Activated CD4-positive, alpha-beta T cell treated with anti-CD3 and anti-CD28 coated beads for 48 hours (primary cell): ENCODE measurements around the gene AKT3.
"Not testable (repeated sequence)": the region's sequence is repeated elsewhere in the genome, so short reads cannot be mapped to it uniquely, and the experiment has no call there.

Experiments used
- DNase-seq: peaks from one replicate; pipeline ENCODE4 v3.0.0-alpha.2; 2020

AKT3 gene

DNA sequence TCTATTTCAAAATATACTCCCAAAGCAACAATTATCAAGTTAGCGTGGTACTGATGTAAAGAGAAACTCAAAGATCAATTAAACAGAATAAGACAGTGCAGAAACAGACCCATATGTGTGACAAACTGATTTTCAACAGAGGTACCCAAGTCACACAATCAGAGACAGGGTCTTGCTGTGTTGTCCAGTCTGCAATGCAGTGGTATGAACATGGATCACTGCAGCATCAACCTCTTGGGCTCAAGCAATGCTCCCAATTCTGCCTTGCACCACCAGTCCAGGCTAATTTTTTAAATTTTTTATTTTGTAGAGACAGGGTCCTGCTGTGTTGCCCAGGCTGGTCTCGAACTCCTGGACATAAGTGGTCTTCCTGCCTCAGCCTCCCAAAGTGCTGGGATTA lies 255.6 kb downstream of the AKT3 start:
- DNase-seq, result no peak

DNA sequence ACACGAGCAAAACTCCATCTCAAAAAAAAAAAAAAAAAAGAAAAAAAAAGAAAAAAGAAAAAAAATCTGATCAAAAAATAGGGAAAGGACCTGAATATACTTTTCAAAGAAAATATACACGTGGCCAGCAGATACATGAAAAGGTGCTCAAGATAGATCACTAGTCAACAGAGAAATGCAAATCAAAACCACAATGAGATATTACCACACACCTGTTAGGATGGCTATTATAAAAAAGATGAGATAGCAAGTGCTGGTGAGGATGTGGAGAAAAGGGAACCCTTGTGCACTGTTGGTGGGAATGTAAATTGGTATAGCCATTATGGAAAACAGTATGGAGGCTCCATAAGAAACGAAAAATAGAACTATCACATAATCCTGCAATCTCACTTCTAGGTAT lies 260.8 kb downstream of the AKT3 start:
- DNase-seq, result not testable (repeated sequence)

- no peak for DNase-seq
Measured at GRCh38 chr1:243587823-243588560, 262.1 kb downstream of the AKT3 start.

DNA sequence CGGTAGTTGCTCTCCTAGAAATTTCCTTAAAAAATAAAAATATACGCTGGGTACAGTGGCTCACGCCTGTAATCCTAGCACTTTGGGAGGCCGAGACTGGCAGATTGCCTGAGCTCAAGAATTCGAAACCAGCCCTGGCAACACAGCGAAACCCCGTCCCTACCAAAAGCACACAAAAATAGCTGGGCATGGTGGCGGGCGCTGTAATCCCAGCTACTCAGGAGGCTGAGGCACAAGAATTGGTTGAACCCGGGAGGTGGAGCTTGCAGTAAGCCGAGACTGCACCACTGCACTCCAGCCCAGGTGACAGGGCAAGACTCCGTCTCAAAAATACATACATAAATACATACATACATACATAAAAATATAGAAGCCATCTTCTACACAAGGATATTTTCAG lies 262.8 kb downstream of the AKT3 start:
- no peak for DNase-seq

DNA sequence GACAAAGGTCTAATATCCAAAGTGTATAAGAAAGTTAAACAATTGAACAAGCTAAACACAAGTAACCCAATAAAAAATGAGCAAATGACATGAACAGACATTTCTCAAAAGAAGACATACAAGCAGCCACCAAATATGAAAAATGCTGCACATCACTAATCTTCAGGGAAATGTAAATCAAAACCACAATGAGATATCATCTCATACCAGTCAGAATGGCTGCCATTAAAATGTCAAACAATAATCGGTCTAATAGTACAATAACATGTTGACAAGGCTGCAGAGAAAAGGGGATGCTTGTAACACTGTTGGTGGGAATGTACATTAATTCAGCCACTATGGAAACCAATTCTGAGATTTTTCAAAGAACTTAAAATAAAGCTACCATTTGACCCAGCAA lies 264.1 kb downstream of the AKT3 start:
- no peak for DNase-seq

DNA sequence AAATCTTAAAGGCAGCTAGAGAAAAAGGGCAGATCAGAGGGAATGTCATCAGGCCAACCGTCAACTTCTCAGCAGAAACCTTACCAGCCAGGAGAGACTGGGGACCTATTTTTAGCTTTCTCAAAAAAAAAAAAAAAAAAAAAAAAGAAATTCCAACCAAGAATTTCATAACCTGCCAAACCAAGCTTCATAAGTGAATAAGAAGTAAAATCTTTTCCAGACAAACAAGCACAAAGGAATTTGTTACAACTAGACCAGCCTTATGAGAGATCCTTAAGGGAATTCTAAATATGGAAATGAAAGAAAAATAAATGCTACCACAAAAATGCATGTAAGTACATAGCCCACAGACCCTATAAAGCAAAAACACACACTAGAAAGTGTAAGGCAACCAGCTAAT lies 267.7 kb downstream of the AKT3 start:
- no peak for DNase-seq

DNA sequence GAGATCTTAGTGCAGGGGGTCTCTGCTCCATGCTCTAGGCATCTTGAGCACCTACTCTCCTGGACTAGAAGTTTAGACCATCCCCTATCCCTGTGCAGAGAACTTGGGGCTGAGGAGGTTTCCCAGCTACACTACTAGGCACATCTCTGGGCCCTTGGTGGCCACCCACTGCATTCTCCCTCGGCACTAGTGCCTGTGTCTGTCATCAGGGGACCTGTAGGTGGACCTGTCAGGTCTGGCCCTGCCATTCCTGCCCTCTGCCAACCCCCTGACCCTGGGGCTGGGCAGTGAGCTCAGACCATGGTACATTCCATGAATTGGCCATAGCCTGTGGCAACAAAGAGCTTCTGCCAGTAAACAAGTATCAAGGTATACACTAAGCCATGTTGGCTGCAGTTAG lies 269.1 kb downstream of the AKT3 start:
- DNase-seq, result no peak

DNA sequence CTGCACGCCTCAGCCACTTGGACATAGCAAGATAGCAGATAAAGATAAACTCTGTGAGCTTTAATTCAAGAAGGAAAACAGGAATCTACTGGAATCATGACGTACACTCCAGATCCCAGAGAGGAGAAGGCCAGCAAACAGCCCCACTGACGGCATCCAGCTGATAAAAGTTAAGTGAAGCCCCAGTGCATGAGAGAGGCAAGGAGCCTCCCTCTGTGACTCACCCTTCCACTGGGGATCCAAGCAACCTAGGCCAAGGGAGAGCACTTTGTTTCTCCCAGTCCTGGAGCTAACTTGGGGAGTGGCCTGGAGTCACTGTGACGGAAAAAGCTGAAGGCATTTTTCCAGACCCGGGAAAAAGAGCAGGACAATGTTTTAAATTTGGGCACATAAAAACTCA lies 270.0 kb downstream of the AKT3 start:
- DNase-seq, result no peak

- no peak for DNase-seq
Measured at GRCh38 chr1:243575070-243575469, 275.0 kb downstream of the AKT3 start.

- DNase-seq, result no peak
Measured at GRCh38 chr1:243572940-243573339, 277.1 kb downstream of the AKT3 start.

DNA sequence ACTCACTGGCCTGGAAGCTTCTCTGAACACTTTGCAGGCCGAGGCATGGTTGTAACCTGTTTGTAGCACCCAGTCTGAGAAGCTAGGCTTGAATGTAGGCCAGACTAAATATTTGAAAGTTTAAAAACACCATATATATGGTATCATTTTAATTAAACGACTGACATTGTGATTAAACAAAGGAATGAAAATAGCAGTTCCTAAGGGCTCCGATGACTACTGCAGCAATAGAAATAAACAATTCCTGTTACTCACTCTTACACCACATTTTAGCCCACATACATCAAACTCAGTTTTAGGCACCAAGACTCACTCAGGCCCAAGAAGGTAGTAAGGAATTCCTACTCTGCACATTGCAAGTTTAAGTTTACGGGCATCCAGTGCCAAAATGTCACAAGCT lies 281.2 kb downstream of the AKT3 start:
- DNase-seq, result no peak

GRCh38 chr1:243564814-243565213 lies 285.2 kb downstream of the AKT3 start:
- DNase-seq, result no peak

DNA sequence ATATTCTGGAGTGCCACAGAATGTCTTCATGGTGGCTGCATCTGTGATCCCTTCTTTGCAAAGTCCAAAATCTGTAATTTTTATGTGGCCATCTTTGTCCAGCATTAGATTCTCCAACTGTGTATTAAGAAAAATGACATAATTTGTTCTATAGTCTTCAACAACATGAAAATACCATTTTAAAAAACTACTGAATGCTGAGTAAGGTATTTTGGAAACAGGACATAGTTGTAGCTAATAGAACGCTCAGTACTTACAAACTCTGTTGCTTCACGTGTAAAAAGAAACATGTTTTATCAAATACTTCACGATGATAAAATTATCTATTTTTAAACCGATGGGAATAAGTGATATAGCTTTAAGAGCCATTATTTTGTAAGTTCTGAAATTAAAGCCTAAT lies 286.3 kb downstream of the AKT3 start:
- no peak for DNase-seq

DNA sequence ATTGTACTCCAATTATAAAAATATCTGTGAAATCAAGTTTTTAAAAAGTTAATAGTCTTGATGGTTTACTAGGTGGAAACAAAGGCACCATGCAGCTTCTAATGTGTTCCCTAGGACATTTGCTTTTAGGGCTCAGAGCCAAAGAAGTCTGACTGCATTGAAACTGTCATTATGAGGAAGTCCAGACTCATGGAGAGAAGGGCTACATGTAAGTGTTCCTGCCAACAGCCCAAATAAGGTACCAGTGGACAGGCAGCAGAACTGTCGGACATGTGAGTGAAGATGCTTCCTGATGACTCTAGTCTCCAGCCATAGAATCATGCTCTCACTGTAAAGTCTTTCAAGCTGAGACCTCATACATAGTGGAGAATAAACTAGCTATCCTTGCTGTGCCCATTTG lies 287.6 kb downstream of the AKT3 start:
- DNase-seq, result no peak

DNA sequence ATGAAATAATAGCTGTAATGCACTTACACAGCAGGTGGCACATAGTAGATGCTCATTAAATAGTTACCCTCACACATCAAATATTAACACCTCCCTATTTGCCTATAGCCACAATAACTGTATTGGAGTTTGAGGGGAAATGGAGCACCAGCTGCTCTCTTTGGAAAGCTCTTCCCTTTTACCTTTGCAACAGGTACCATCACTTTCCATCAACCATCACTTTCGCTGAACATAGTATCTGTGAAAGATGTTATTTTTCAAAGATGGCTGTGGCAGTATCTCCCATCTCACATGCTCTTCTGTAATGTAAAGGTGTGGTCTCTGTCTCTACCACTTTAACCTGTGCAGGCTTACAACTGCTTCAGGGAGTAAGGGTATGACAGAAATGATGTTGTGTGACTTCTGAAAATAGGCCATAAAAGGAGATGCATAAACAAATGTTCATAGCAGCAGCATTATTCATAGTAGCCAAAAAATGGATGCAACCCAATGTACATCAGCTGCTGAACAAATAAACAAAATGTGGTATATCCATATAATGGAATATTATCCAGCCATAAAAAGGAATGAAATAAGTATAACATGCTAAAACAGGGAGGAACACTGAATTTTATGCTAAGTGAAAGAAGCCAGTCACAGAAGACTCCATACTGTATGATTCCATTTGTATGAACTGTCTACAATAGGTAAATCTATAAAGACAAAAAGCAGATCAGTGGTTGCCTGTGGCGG lies 288.3 kb downstream of the AKT3 start:
- DNase-seq, result no peak

- no peak for DNase-seq
Measured at GRCh38 chr1:243559575-243560162, 290.4 kb downstream of the AKT3 start.

- DNase-seq, result no peak
Measured at GRCh38 chr1:243558576-243558975, 291.5 kb downstream of the AKT3 start.

DNA sequence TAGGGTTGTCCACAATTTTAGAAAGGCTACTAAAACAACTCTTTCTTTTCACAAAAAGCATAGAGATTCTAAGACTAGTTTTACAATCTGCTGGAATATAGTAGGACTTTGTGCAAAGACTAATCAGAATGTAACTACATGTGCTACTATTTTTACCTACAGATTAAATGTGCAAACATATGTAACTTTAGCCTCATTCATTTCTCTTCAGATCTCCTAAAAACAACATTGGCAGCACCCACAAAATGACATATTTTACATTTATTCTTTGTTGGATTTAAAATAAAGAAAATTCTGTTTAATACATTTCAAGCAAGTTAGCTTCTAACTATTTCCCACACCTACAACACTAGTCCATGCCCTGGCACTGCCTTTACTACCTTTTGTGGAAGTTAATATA lies 292.2 kb downstream of the AKT3 start:
- DNase-seq, result no peak

GRCh38 chr1:243554686-243555085 lies 295.4 kb downstream of the AKT3 start:
- no peak for DNase-seq

- no peak for DNase-seq
Measured at GRCh38 chr1:243553090-243553489, 297.0 kb downstream of the AKT3 start.

DNA sequence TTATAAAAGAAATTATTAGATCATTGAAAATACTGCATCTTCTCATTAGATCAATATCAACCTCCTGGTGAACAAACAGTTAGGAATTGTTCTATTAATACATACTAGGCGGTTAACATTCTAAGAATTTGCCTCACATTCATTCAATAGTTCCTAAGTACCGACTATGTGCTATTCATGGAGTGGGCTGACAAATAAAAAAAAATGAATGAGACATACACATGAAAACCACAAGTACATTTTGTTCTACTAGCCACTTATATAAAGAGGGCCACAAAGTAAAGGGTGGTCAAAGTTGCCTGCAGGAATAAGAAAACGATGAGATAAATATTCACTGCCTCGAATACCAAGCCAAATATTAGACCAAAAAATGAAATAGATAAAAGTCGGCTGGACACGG lies 299.8 kb downstream of the AKT3 start:
- no peak for DNase-seq

- no peak for DNase-seq
Measured at GRCh38 chr1:243549791-243550190, 300.3 kb downstream of the AKT3 start.

DNA sequence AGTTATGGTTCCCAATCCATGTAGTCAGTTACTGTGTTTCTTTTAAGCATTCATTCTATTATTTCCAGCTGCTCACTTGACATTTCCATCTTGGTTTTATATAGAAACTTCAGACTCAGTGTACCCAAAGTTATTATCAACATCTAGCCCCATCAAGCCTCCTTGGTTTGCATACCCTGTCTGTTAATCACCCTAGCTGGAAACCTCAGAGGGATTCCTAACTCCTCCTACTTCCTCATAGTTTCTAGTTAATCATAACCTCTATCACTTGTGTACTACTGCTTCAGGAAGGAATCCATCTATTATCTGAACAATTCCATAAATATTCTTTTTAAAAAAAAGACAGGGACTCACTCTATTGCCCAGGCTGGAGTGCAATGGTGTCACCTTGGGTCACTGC lies 300.9 kb downstream of the AKT3 start:
- no peak for DNase-seq

- no peak for DNase-seq
Measured at GRCh38 chr1:243548516-243548915, 301.5 kb downstream of the AKT3 start.
